Endodermal cell (in vitro differentiated cells): ENCODE data around the gene KLK5. TPM values are rescaled to one million over a fixed set of nuclear protein-coding genes. Genes with fewer than 3 reads are reported as not detected.

ENCODE experiments used
- DNase-seq: peaks from one replicate; pipeline ENCODE4 v3.0.0-alpha.2; 2017
- H3K27ac ChIP-seq: 2 replicates; pipeline ENCODE4 v1.5.1; 2013; ENCODE audit warnings: mild to moderate bottlenecking, low read depth, low read length, moderate library complexity
- H3K27me3 ChIP-seq: 2 replicates; pipeline ENCODE4 v1.6.1; 2013; ENCODE audit warnings: mild to moderate bottlenecking, low read length, moderate library complexity; ENCODE audit not compliant: insufficient read depth, control insufficient read depth, poor library complexity, severe bottlenecking
- H3K36me3 ChIP-seq: 2 replicates; pipeline ENCODE4 v1.7.0; 2013; ENCODE audit warnings: mild to moderate bottlenecking, low read length, moderate library complexity; ENCODE audit not compliant: control insufficient read depth, insufficient read depth
- H3K4me1 ChIP-seq: one replicate; pipeline ENCODE4 v1.7.0; 2013; ENCODE audit warnings: low read length; ENCODE audit not compliant: control insufficient read depth, insufficient read depth
- H3K4me3 ChIP-seq: 2 replicates; pipeline ENCODE4 v1.5.1; 2013; ENCODE audit warnings: mild to moderate bottlenecking, low read length, moderate library complexity
- H3K9ac ChIP-seq: 2 replicates; pipeline ENCODE4 v1.6.1; 2013; ENCODE audit warnings: mild to moderate bottlenecking, low read length, moderate library complexity; ENCODE audit not compliant: poor library complexity, severe bottlenecking; ENCODE audit errors: extremely low read depth
- H3K9me3 ChIP-seq: 2 replicates; pipeline ENCODE4 v1.6.1; 2013; ENCODE audit warnings: mild to moderate bottlenecking, low read length, moderate library complexity; ENCODE audit not compliant: control insufficient read depth
- H3K27ac Mint-ChIP-seq: 2 replicates; pipeline ENCODE4 v1.8.0; 2020; ENCODE audit warnings: mixed read lengths
- H3K27me3 Mint-ChIP-seq: 2 replicates; pipeline ENCODE4 v1.8.0; 2021; ENCODE audit warnings: mild to moderate bottlenecking, mixed read lengths; ENCODE audit not compliant: insufficient read depth
- H3K36me3 Mint-ChIP-seq: 2 replicates; pipeline ENCODE4 v1.8.0; 2020; ENCODE audit warnings: low read depth, mixed read lengths
- H3K4me1 Mint-ChIP-seq: 2 replicates; pipeline ENCODE4 v1.8.0; 2020; ENCODE audit warnings: mixed read lengths
- H3K4me3 Mint-ChIP-seq: 2 replicates; pipeline ENCODE4 v1.8.0; 2020; ENCODE audit warnings: mild to moderate bottlenecking, moderate library complexity, mixed read lengths
- H3K9me3 Mint-ChIP-seq: 2 replicates; pipeline ENCODE4 v1.8.0; 2020; ENCODE audit warnings: mild to moderate bottlenecking, mixed read lengths
- CTCF ChIP-seq: fragments of 200-600 bp; sonication (generic); conservative IDR thresholded peaks from 2 replicates; pipeline ENCODE4 v1.5.0; 2021; ENCODE audit warnings: antibody characterized with exemption, mild to moderate bottlenecking
- WGBS, 2 experiments: methylation state at CpG; one replicate each; pipeline versions ENCODE4 v1.1.5 to v1.1.7; 2013; ENCODE audit warnings: missing lambda C conversion rate in 2 of 2, mixed read lengths in 1 of 2; ENCODE audit not compliant: insufficient coverage in 1 of 2, insufficient read length in 1 of 2; 5-methylcytosine and 5-hydroxymethylcytosine counted together
- total RNA-seq, 2 donors: library from RNA; stranded (reverse); fragmentation: NEBNext Ultra II Directional in 1 of 2; extraction: Animal tissue kit (Norgen Biotek cat#: 25700) in 1 of 2; gene quantifications; 2 replicates in 1 of 2; 3 replicates in 1 of 2; pipeline ENCODE4 v1.2.1, GENCODE V29; 2021

The KLK5 gene
- total RNA-seq, 2 donors from 2014 or later = not detected

GRCh38 chr19:50980208-50980607 is 27.4 kb upstream of the KLK5 start:
- H3K36me3 Mint-ChIP-seq = no peaks in the 10 kb centered on the region
- H3K27ac Mint-ChIP-seq = no peak overlapping the region
- H3K27me3 ChIP-seq = peaks cover 10% of the 10 kb centered on the region
- no peak overlapping the region for H3K4me3 Mint-ChIP-seq
- H3K27ac ChIP-seq = no peak overlapping the region
- WGBS, 2 experiments = 86 to 90% methylated on average over 12 to 13 of the region's 13 CpGs
- H3K27me3 Mint-ChIP-seq = peaks cover 52% of the 10 kb centered on the region
- H3K36me3 ChIP-seq = no peaks in the 10 kb centered on the region
- H3K4me3 ChIP-seq = no peak overlapping the region
- no peak overlapping the region for H3K9ac ChIP-seq
- no peak for TF ChIP-seq CTCF
- no peaks in the 10 kb centered on the region for H3K4me1 Mint-ChIP-seq
- peaks cover 3% of the 10 kb centered on the region for H3K9me3 Mint-ChIP-seq
- peak; percentile 59 for DNase-seq
- no peaks in the 10 kb centered on the region for H3K4me1 ChIP-seq
- H3K9me3 ChIP-seq = no peaks in the 10 kb centered on the region

- H3K4me3 Mint-ChIP-seq = no peak overlapping the region
- no peaks in the 10 kb centered on the region for H3K9me3 Mint-ChIP-seq
- Histone ChIP-seq H3K9ac (no peak overlapping the region), H3K36me3 (no peaks in the 10 kb centered on the region), H3K4me3 (no peak overlapping the region), H3K9me3 (no peaks in the 10 kb centered on the region), H3K27ac (no peak overlapping the region), H3K27me3 (peaks cover 10% of the 10 kb centered on the region), H3K4me1 (no peaks in the 10 kb centered on the region)
- no peak for TF ChIP-seq CTCF
- peaks cover 47% of the 10 kb centered on the region for H3K27me3 Mint-ChIP-seq
- 80% methylated on average over 1 to 8 of the region's 8 CpGs for WGBS, 2 experiments
- no peaks in the 10 kb centered on the region for H3K4me1 Mint-ChIP-seq
- H3K27ac Mint-ChIP-seq = no peak overlapping the region
- no peaks in the 10 kb centered on the region for H3K36me3 Mint-ChIP-seq
- peak; percentile 50 for DNase-seq
Measured at GRCh38 chr19:50979758-50980157, 26.9 kb upstream of the KLK5 start.

GRCh38 chr19:50978772-50979390 is 26.0 kb upstream of the KLK5 start:
- Mint-ChIP-seq H3K4me1 (no peaks in the 10 kb centered on the region), H3K4me3 (no peak overlapping the region), H3K27ac (no peak overlapping the region), H3K27me3 (peaks cover 40% of the 10 kb centered on the region), H3K9me3 (no peaks in the 10 kb centered on the region), H3K36me3 (no peaks in the 10 kb centered on the region)
- H3K27me3 ChIP-seq = peaks cover 10% of the 10 kb centered on the region
- H3K9ac ChIP-seq = no peak overlapping the region
- H3K9me3 ChIP-seq = no peaks in the 10 kb centered on the region
- no peak overlapping the region for H3K27ac ChIP-seq
- peak; percentile 50 for DNase-seq
- H3K4me3 ChIP-seq = no peak overlapping the region
- H3K4me1 ChIP-seq = no peaks in the 10 kb centered on the region
- TF ChIP-seq CTCF = no peak
- 72 to 79% methylated on average over 5 of the region's 5 CpGs for WGBS, 2 experiments
- no peaks in the 10 kb centered on the region for H3K36me3 ChIP-seq
